Prostate gland (tissue), 2 donors: Measurements from ENCODE around the gene HSF5.

Experiments
- CTCF ChIP-seq, 4 experiments: fragments of 200-600 bp in 2 of 4; fragments of 450-650 bp in 2 of 4; sonication (generic) in 2 of 4; IDR thresholded peaks; 1 replicate in 3 of 4; 2 replicates in 1 of 4; pipeline ENCODE4 v1.5.1; 2016 to 2019; ENCODE audit warnings: antibody characterized with exemption in 4 of 4, mild to moderate bottlenecking in 2 of 4, moderate library complexity in 2 of 4
- POLR2A ChIP-seq: fragments of 450-650 bp; IDR thresholded peaks from one replicate; pipeline ENCODE4 v1.6.1; 2016; ENCODE audit warnings: antibody characterized with exemption, mild to moderate bottlenecking
- POLR2AphosphoS5 ChIP-seq: sonication (generic); formaldehyde crosslinking; IDR thresholded peaks from one replicate; pipeline ENCODE4 v1.6.1; 2017; ENCODE audit warnings: antibody characterized with exemption

- no peak for TF ChIP-seq POLR2A
- TF ChIP-seq CTCF (IDR thresholded peaks at IDR 0.05) = no peak
- peak; percentile 43 for TF ChIP-seq POLR2AphosphoS5
Measured at GRCh38 chr17:58388302-58389190, 99.7 kb downstream of the HSF5 start.
